K562 (cell line): ENCODE results near the gene HINT2. TPM values are rescaled to one million over a fixed set of nuclear protein-coding genes. Genes with fewer than 3 reads are reported as not detected.

Experiments used
- ATAC-seq: fragments of 200-7000 bp; cut with Tn5 transposase; 3 replicates; pipeline ENCODE4 v1.9.1; 2020; ENCODE audit warnings: moderate library complexity
- BruUV-seq: library from RNA; stranded (reverse); fragments of 400-500 nt; replicated peaks from 2 replicates; lab custom pipeline; 2021; lab: Mats Ljungman, UMichigan
- CTCF ChIA-PET: fragments of 300-600 bp; formaldehyde crosslinking; extraction: SDS; loops from one replicate; lab custom pipeline; 2021; ENCODE audit warnings: low intra/inter-chr PET ratio; lab: Yijun Ruan, JAX
- POLR2A ChIA-PET: fragments of 300-600, 350-650 bp; sonication (Branson Sonifier 250); formaldehyde crosslinking; extraction: SDS; loops from one replicate; lab custom pipeline; 2021; ENCODE audit warnings: antibody characterized with exemption, inconsistent platforms; lab: Yijun Ruan, JAX
- DNase-seq, 4 experiments: peaks; one replicate each; pipeline versions ENCODE4 v3.0.0 to v3.0.0-alpha.2; 2011 to 2018; ENCODE audit warnings: low spot score in 3 of 4, mixed read lengths in 3 of 4; ENCODE audit errors: extremely low read depth in 1 of 4
- FAIRE-seq: peaks from 2 replicates; lab custom pipeline; 2011; peaks lifted over from hg19 to GRCh38; lab: Jason Lieb, UNC
- H2AFZ ChIP-seq: 2 replicates; pipeline ENCODE4 v1.6.0; 2011; ENCODE audit warnings: low read depth, low read length, control low read depth, inconsistent platforms
- H3K27ac ChIP-seq: fragments of 200-600 bp; 3 replicates; pipeline ENCODE4 v1.8.0; 2011; ENCODE audit warnings: low read depth, mild to moderate bottlenecking, control low read depth, inconsistent platforms, low read length, moderate library complexity, mixed read lengths; ENCODE audit errors: extremely low read depth
- H3K27me3 ChIP-seq, 2 experiments: fragments of 300-600 bp in 1 of 2; 2 replicates in 1 of 2; 3 replicates in 1 of 2; pipeline versions ENCODE4 v1.6.0 to v1.8.0; 2011; ENCODE audit warnings: inconsistent platforms in 2 of 2, low read length in 2 of 2, mild to moderate bottlenecking in 1 of 2, mixed read lengths in 1 of 2, moderate library complexity in 1 of 2; ENCODE audit not compliant: control insufficient read depth in 2 of 2, insufficient read depth in 2 of 2
- H3K36me3 ChIP-seq: fragments of 300-600 bp; 3 replicates; pipeline ENCODE4 v1.8.0; 2011; ENCODE audit warnings: mild to moderate bottlenecking, low read length, inconsistent platforms; ENCODE audit not compliant: control insufficient read depth, insufficient read depth
- H3K4me1 ChIP-seq, 2 experiments: fragments of 200-600 bp in 1 of 2; replicated peaks in 1 of 2; 2 replicates in 1 of 2; 3 replicates in 1 of 2; pipeline versions ENCODE4 v1.5.1 to v1.8.0; 2011; ENCODE audit warnings: inconsistent platforms in 2 of 2, low read length in 2 of 2, mild to moderate bottlenecking in 1 of 2, mixed read lengths in 1 of 2, moderate library complexity in 1 of 2; ENCODE audit not compliant: control insufficient read depth in 2 of 2, insufficient read depth in 2 of 2
- H3K4me2 ChIP-seq: 2 replicates; pipeline ENCODE4 v1.6.1; 2011; ENCODE audit warnings: low read length, control low read depth, inconsistent platforms, mixed read lengths; ENCODE audit not compliant: insufficient read depth
- H3K4me3 ChIP-seq: fragments of 200-600 bp; sonication (generic), shearing (Covaris generic); 2 replicates; pipeline ENCODE4 v1.5.1; 2016; ENCODE audit warnings: control low read depth, inconsistent platforms
- H3K79me2 ChIP-seq: fragments of 200-600 bp; 3 replicates; pipeline ENCODE4 v1.8.0; 2011; ENCODE audit warnings: low read length, inconsistent platforms; ENCODE audit not compliant: control insufficient read depth, insufficient read depth
- H3K9ac ChIP-seq, 2 experiments: 2 replicates each; pipeline versions ENCODE4 v1.6.0 to v1.6.1; 2011; ENCODE audit warnings: low read depth in 2 of 2, low read length in 2 of 2, control low read depth in 1 of 2, inconsistent platforms in 1 of 2, mild to moderate bottlenecking in 1 of 2, mixed read lengths in 1 of 2; ENCODE audit not compliant: insufficient read depth in 1 of 2
- H3K9me1 ChIP-seq: one replicate; pipeline ENCODE4 v1.6.0; 2011; ENCODE audit warnings: inconsistent platforms, mild to moderate bottlenecking, low read length, moderate library complexity; ENCODE audit not compliant: control insufficient read depth, insufficient read depth
- H3K9me3 ChIP-seq: replicated peaks from 2 replicates; pipeline ENCODE4 v1.5.1; 2011; ENCODE audit warnings: low read depth, low read length, inconsistent platforms; ENCODE audit not compliant: control insufficient read depth, insufficient read depth
- H4K20me1 ChIP-seq: replicated peaks from 2 replicates; pipeline ENCODE4 v1.6.1; 2011; ENCODE audit warnings: low read length, inconsistent platforms, mixed read lengths; ENCODE audit not compliant: control insufficient read depth, insufficient read depth
- HDAC6 ChIP-seq: IDR thresholded peaks from 2 replicates; pipeline ENCODE4 v1.6.1; 2012; ENCODE audit warnings: low read depth, mild to moderate bottlenecking, control low read depth, inconsistent platforms, low read length, moderate library complexity
- HNRNPH1 ChIP-seq: fragments of 200-400 bp; formaldehyde crosslinking; optimal IDR thresholded peaks from 2 replicates; pipeline ENCODE3; 2017; ENCODE audit warnings: low read depth, mild to moderate bottlenecking, low read length, moderate library complexity
- LARP7 ChIP-seq: fragments of 450-650 bp; IDR thresholded peaks from 2 replicates; pipeline ENCODE4 v1.6.1; 2016
- ZBTB49 ChIP-seq: sonication (generic); formaldehyde crosslinking; IDR thresholded peaks from 2 replicates; pipeline ENCODE4 v1.8.0; 2022; ENCODE audit warnings: missing genetic modification reagents, mild to moderate bottlenecking, borderline replicate concordance
- ZC3H11A ChIP-seq: IDR thresholded peaks from 2 replicates; pipeline ENCODE4 v1.6.1; 2012; ENCODE audit warnings: low read depth, low read length, improper control_type of control experiment
- ZNF124 ChIP-seq: sonication (generic); formaldehyde crosslinking; IDR thresholded peaks from 2 replicates; pipeline ENCODE4 v1.8.1; 2022; ENCODE audit warnings: missing genetic modification reagents
- ZNF184 ChIP-seq: sonication (generic); formaldehyde crosslinking; IDR thresholded peaks from 2 replicates; pipeline ENCODE4 v1.5.0; 2020; ENCODE audit warnings: missing genetic modification reagents
- ZNF232 ChIP-seq: sonication (generic); formaldehyde crosslinking; IDR thresholded peaks from 2 replicates; pipeline ENCODE4 v1.8.0; 2022; ENCODE audit warnings: mild to moderate bottlenecking, missing genetic modification reagents
- WGBS: fragments of 100-300 bp; shearing (Covaris generic); methylation state at CpG from one replicate; pipeline ENCODE4 v1.1.6; 2016; ENCODE audit warnings: low coverage, mixed read lengths; ENCODE audit not compliant: insufficient coverage; ENCODE audit errors: missing lambda C conversion rate; 5-methylcytosine and 5-hydroxymethylcytosine counted together
- in situ Hi-C: fragments of 300-500 bp; cut with MboI; formaldehyde crosslinking; loops from 4 replicates; pipeline ENCODE4 v1.15.0; 2018; ENCODE audit warnings: inconsistent platforms, mixed read lengths
- intact Hi-C: fragments of 100-400 bp; cut with micrococcal nuclease; formaldehyde crosslinking; loops from 2 replicates; pipeline ENCODE4 v1.14.2; 2022
- polyA plus RNA-seq, 8 experiments: library from polyadenylated mRNA; depleted of rRNA in 4 of 8; stranded (reverse) in 5 of 8; unstranded in 3 of 8; fragments of >200 nt; fragmentation: Nextera tagmentation in 2 of 8; fragmentation: Illumina TruSeq in 1 of 8; extraction: Ambion mirVana in 2 of 8; extraction: Trizol in 1 of 8; gene quantifications; 2 replicates each; pipeline versions ENCODE4 v1.2.1 to v1.2.3, GENCODE V29; 2011 to 2014; ENCODE audit warnings: inconsistent platforms in 1 of 8, missing spikeins in 1 of 8
- total RNA-seq, 7 experiments: library from RNA; depleted of rRNA in 6 of 7; stranded (reverse); fragments of >200 nt in 6 of 7; fragmentation: Illumina TruSeq in 2 of 7; extraction: Trizol in 2 of 7; gene quantifications; 2 replicates each; pipeline versions ENCODE4 v1.2.1 to v1.2.3, GENCODE V29; 2011 to 2021; ENCODE audit warnings: low replicate concordance in 1 of 7
- TF ChIP-seq, protein P1 (sequence below): fragments of 250-450 bp; sonication (Bioruptor Pico); IDR thresholded peaks from 2 replicates; pipeline ENCODE4 v1.4.0; 2020; ENCODE audit warnings: mild to moderate bottlenecking, moderate library complexity

HINT2 gene
- total and polyA plus RNA-seq, 9 of the 15 experiments (the other 6 are each of a cell fraction or from before 2014, with no cell fraction given) = 5.6 to 44.1 (median 27.9) TPM

GRCh38 chr9:35808433-35808832, 6.4 kb downstream of the HINT2 start:
- ChIA-PET CTCF (no interaction called here), POLR2A (no interaction called here)
- 76% methylated on average over 9 of the region's 9 CpGs for WGBS
- Histone ChIP-seq H3K9me1 (peaks cover 4% of the 10 kb centered on the region), H3K79me2 (no peaks in the 10 kb centered on the region; the same call in 2 of the 3 replicates), H3K4me1 (peaks cover 10 to 18% of the 10 kb centered on the region in 2 experiments), H3K36me3 (peaks cover 44% of the 10 kb centered on the region; the same call in 1 of the 3 replicates), H2AFZ (no peak overlapping the region), H4K20me1 (no peaks in the 10 kb centered on the region), H3K9ac (no peak overlapping the region), H3K9me3 (no peaks in the 10 kb centered on the region), H3K4me3 (no peak overlapping the region), H3K4me2 (no peak overlapping the region), H3K27ac (no peak overlapping the region), H3K27me3 (no peaks in the 10 kb centered on the region)
- DNase-seq (no peak), FAIRE-seq (no peak), ATAC-seq (no peak)
- in situ Hi-C loops = no loop called here
- BruUV-seq = no TSS peak
- TF ChIP-seq ZNF184 = no peak
- TF ChIP-seq, protein P1, sequence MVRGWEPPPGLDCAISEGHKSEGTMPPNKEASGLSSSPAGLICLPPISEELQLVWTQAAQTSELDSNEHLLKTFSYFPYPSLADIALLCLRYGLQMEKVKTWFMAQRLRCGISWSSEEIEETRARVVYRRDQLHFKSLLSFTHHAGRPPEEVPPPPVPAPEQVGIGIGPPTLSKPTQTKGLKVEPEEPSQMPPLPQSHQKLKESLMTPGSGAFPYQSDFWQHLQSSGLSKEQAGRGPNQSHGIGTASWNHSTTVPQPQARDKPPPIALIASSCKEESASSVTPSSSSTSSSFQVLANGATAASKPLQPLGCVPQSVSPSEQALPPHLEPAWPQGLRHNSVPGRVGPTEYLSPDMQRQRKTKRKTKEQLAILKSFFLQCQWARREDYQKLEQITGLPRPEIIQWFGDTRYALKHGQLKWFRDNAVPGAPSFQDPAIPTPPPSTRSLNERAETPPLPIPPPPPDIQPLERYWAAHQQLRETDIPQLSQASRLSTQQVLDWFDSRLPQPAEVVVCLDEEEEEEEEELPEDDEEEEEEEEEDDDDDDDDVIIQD = no peak
- no peak for TF ChIP-seq ZC3H11A
- intact Hi-C loops = no loop called here

GRCh38 chr9:35806101-35806500, 8.7 kb downstream of the HINT2 start:
- Histone ChIP-seq H2AFZ (no peak overlapping the region), H3K9me1 (no peaks in the 10 kb centered on the region), H3K9me3 (no peaks in the 10 kb centered on the region), H3K4me1 (peaks cover 5 to 10% of the 10 kb centered on the region in 2 experiments; a peak in 4 of 5 replicates), H3K27ac (no peak overlapping the region), H4K20me1 (no peaks in the 10 kb centered on the region), H3K4me3 (no peak overlapping the region), H3K4me2 (no peak overlapping the region), H3K79me2 (no peaks in the 10 kb centered on the region; the same call in 2 of the 3 replicates), H3K9ac (no peak overlapping the region), H3K27me3 (no peaks in the 10 kb centered on the region), H3K36me3 (peaks cover 55% of the 10 kb centered on the region; the same call in 1 of the 3 replicates)
- no TSS peak for BruUV-seq
- WGBS = 97% methylated on average over 8 of the region's 8 CpGs
- FAIRE-seq (no peak), ATAC-seq (no peak), DNase-seq (no peak)
- in situ Hi-C loops (no loop called here), intact Hi-C loops (no loop called here)
- ChIA-PET CTCF (no interaction called here), POLR2A (no interaction called here)
- TF ChIP-seq LARP7 (no peak), ZNF232 (CRISPR knock-in tag) (no peak), ZNF124 (CRISPR knock-in tag) (no peak), ZBTB49 (CRISPR knock-in tag) (no peak), HDAC6 (no peak), HNRNPH1 (no peak)
